ENCODE data around the gene TRAPPC6A. TPM values are rescaled to one million over a fixed set of nuclear protein-coding genes. Genes with fewer than 3 reads are reported as not detected.
A peak's percentile ranks its signal among the peaks of the same experiment; 100 is the strongest.

The TRAPPC6A gene
- total and polyA plus RNA-seq, 2 of the 13 experiments (the other 11 are each of a cell fraction or from before 2014, with no cell fraction given), result 6.5 to 21.0 TPM

DNA sequence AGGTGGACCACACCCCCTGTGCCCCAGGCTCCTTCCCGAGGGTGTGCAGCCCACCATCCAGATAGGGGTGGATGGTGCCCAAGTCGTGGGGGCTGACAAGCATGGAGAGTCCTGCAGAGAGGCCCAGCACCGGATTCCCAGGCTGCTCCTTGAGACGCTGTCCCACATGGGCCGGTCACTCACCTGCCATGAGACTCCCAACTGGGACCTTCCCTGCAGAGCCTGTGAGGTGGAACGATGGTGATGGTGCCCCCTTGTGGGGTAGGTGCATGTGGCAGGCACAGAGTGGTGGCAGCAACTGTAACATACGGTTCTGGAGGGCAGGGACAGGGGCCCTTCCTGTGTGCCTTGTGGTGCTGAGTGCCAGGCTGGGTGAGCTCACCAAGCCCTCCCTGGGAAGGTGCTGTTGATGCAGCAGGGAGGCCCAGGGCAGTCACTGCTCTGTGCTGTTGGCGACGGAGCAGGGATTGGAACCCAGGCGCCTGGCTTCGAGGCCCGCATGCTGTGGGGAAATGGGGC is 52.0 kb downstream of the TRAPPC6A start (continued):
- TF ChIP-seq, protein P1, sequence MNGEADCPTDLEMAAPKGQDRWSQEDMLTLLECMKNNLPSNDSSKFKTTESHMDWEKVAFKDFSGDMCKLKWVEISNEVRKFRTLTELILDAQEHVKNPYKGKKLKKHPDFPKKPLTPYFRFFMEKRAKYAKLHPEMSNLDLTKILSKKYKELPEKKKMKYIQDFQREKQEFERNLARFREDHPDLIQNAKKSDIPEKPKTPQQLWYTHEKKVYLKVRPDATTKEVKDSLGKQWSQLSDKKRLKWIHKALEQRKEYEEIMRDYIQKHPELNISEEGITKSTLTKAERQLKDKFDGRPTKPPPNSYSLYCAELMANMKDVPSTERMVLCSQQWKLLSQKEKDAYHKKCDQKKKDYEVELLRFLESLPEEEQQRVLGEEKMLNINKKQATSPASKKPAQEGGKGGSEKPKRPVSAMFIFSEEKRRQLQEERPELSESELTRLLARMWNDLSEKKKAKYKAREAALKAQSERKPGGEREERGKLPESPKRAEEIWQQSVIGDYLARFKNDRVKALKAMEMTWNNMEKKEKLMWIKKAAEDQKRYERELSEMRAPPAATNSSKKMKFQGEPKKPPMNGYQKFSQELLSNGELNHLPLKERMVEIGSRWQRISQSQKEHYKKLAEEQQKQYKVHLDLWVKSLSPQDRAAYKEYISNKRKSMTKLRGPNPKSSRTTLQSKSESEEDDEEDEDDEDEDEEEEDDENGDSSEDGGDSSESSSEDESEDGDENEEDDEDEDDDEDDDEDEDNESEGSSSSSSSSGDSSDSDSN (CRISPR knock-in tag; IDR thresholded peaks at IDR 0.05), result peak; percentile 38; the same call in 1 of the 2 replicates
- TF ChIP-seq NAIF1 (CRISPR knock-in tag; IDR thresholded peaks at IDR 0.05; ENCODE audit: borderline replicate concordance) (no peak), HOXD1 (CRISPR knock-in tag; IDR thresholded peaks at IDR 0.05) (no peak), ERF (CRISPR knock-in tag; IDR thresholded peaks at IDR 0.05) (peak; percentile 59; the same call in 1 of the 2 replicates), SPEN (CRISPR knock-in tag; IDR thresholded peaks at IDR 0.05; ENCODE audit: low read depth) (0 out of 2 replicates have a peak, but pooled peaks have one; percentile 28), PITX1 (CRISPR knock-in tag; IDR thresholded peaks at IDR 0.05) (0 out of 2 replicates have a peak, but pooled peaks have one; percentile 14), NRL (CRISPR knock-in tag; IDR thresholded peaks at IDR 0.05; ENCODE audit: borderline replicate concordance) (no peak), MEIS1 (CRISPR knock-in tag; IDR thresholded peaks at IDR 0.05; ENCODE audit: borderline replicate concordance) (no peak), ZNF558 (CRISPR knock-in tag; IDR thresholded peaks at IDR 0.05; ENCODE audit: borderline replicate concordance) (no peak), ZNF878 (CRISPR knock-in tag; IDR thresholded peaks at IDR 0.05) (no peak), SMAD1 (CRISPR knock-in tag; IDR thresholded peaks at IDR 0.05; ENCODE audit: borderline replicate concordance, low read depth) (no peak), NR3C1 (CRISPR knock-in tag; IDR thresholded peaks at IDR 0.05) (no peak), ZNF570 (CRISPR knock-in tag; IDR thresholded peaks at IDR 0.05; ENCODE audit: borderline replicate concordance) (no peak)
- TF ChIP-seq, protein P2, sequence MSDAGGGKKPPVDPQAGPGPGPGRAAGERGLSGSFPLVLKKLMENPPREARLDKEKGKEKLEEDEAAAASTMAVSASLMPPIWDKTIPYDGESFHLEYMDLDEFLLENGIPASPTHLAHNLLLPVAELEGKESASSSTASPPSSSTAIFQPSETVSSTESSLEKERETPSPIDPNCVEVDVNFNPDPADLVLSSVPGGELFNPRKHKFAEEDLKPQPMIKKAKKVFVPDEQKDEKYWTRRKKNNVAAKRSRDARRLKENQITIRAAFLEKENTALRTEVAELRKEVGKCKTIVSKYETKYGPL (CRISPR knock-in tag; IDR thresholded peaks at IDR 0.05), result no peak
- TF ChIP-seq, protein P3, sequence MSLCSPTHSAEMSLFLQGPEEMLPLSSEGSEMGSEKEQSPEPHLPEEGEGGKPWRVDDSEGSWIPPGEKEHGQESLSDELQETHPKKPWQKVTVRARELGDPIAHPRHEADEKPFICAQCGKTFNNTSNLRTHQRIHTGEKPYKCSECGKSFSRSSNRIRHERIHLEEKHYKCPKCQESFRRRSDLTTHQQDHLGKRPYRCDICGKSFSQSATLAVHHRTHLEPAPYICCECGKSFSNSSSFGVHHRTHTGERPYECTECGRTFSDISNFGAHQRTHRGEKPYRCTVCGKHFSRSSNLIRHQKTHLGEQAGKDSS (CRISPR knock-in tag; IDR thresholded peaks at IDR 0.05; ENCODE audit: borderline replicate concordance, low read depth), result no peak
- TF ChIP-seq, protein P4, sequence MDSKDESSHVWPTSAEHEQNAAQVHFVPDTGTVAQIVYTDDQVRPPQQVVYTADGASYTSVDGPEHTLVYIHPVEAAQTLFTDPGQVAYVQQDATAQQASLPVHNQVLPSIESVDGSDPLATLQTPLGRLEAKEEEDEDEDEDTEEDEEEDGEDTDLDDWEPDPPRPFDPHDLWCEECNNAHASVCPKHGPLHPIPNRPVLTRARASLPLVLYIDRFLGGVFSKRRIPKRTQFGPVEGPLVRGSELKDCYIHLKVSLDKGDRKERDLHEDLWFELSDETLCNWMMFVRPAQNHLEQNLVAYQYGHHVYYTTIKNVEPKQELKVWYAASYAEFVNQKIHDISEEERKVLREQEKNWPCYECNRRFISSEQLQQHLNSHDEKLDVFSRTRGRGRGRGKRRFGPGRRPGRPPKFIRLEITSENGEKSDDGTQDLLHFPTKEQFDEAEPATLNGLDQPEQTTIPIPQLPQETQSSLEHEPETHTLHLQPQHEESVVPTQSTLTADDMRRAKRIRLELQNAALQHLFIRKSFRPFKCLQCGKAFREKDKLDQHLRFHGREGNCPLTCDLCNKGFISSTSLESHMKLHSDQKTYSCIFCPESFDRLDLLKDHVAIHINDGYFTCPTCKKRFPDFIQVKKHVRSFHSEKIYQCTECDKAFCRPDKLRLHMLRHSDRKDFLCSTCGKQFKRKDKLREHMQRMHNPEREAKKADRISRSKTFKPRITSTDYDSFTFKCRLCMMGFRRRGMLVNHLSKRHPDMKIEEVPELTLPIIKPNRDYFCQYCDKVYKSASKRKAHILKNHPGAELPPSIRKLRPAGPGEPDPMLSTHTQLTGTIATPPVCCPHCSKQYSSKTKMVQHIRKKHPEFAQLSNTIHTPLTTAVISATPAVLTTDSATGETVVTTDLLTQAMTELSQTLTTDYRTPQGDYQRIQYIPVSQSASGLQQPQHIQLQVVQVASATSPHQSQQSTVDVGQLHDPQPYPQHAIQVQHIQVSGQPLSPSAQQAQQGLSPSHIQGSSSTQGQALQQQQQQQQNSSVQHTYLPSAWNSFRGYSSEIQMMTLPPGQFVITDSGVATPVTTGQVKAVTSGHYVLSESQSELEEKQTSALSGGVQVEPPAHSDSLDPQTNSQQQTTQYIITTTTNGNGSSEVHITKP (CRISPR knock-in tag; IDR thresholded peaks at IDR 0.05; ENCODE audit: low read depth), result 0 out of 2 replicates have a peak, but pooled peaks have one; percentile 43
- TF ChIP-seq, protein P5, sequence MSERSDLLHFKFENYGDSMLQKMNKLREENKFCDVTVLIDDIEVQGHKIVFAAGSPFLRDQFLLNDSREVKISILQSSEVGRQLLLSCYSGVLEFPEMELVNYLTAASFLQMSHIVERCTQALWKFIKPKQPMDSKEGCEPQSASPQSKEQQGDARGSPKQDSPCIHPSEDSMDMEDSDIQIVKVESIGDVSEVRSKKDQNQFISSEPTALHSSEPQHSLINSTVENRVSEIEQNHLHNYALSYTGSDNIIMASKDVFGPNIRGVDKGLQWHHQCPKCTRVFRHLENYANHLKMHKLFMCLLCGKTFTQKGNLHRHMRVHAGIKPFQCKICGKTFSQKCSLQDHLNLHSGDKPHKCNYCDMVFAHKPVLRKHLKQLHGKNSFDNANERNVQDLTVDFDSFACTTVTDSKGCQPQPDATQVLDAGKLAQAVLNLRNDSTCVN (CRISPR knock-in tag; IDR thresholded peaks at IDR 0.05; ENCODE audit: borderline replicate concordance), result no peak
- TF ChIP-seq, protein P6, sequence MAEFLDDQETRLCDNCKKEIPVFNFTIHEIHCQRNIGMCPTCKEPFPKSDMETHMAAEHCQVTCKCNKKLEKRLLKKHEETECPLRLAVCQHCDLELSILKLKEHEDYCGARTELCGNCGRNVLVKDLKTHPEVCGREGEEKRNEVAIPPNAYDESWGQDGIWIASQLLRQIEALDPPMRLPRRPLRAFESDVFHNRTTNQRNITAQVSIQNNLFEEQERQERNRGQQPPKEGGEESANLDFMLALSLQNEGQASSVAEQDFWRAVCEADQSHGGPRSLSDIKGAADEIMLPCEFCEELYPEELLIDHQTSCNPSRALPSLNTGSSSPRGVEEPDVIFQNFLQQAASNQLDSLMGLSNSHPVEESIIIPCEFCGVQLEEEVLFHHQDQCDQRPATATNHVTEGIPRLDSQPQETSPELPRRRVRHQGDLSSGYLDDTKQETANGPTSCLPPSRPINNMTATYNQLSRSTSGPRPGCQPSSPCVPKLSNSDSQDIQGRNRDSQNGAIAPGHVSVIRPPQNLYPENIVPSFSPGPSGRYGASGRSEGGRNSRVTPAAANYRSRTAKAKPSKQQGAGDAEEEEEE (CRISPR knock-in tag; IDR thresholded peaks at IDR 0.05; ENCODE audit: borderline replicate concordance), result no peak; the same call in 1 of the 2 replicates

Measured in HepG2 (cell line).